Left lung (tissue), 10 donors: Measurements from ENCODE around the gene KMT2C. TPM values are rescaled to one million over a fixed set of nuclear protein-coding genes. Genes with fewer than 3 reads are reported as not detected.
A peak's percentile ranks its signal among the peaks of the same experiment; 100 is the strongest.

Experiments
- ATAC-seq: fragments of 200-7000 bp; cut with Tn5 transposase; one replicate; pipeline ENCODE4 v1.9.1; 2020; ENCODE audit warnings: moderate library complexity
- DNase-seq, 4 donors: peaks; one replicate each; pipeline ENCODE4 v3.0.0-alpha.2; 2013 to 2020
- H3K27ac ChIP-seq, 2 donors: fragments of 200-600 bp; sonication (generic) in 1 of 2; one replicate each; pipeline versions ENCODE4 v1.5.0 to v1.8.0; 2020 to 2021
- H3K27me3 ChIP-seq, 2 donors: fragments of 200-600 bp; sonication (generic) in 1 of 2; one replicate each; pipeline versions ENCODE4 v1.5.0 to v1.8.0; 2020 to 2021
- H3K36me3 ChIP-seq, 2 donors: fragments of 200-600 bp; sonication (generic) in 1 of 2; one replicate each; pipeline versions ENCODE4 v1.5.0 to v1.8.0; 2020 to 2021
- H3K4me1 ChIP-seq, 2 donors: fragments of 200-600 bp; one replicate each; pipeline ENCODE4 v1.8.0; 2021
- H3K4me3 ChIP-seq, 2 donors: fragments of 200-600 bp; sonication (generic) in 1 of 2; one replicate each; pipeline versions ENCODE4 v1.5.0 to v1.8.0; 2020 to 2021; ENCODE audit warnings: mild to moderate bottlenecking in 1 of 2
- H3K9me3 ChIP-seq, 2 donors: fragments of 200-600 bp; sonication (generic) in 1 of 2; one replicate each; pipeline versions ENCODE4 v1.5.0 to v1.8.0; 2020 to 2021
- intact Hi-C, 2 donors: fragments of 100-400 bp; cut with DNase I; formaldehyde crosslinking; loops; one replicate each; pipeline versions ENCODE4 v1.11.2 to v1.14.2; 2022
- polyA plus RNA-seq, 6 donors: library from polyadenylated mRNA; unstranded; fragments of 120-200 nt; gene quantifications; one replicate each; pipeline ENCODE4 v1.2.1, GENCODE V29; 2013; ENCODE audit not compliant: insufficient read length in 6 of 6
- total RNA-seq, 2 donors: library from RNA; stranded (reverse); fragmentation: NEBNext Ultra II Directional; extraction: Animal tissue kit (Norgen Biotek cat#: 25700); gene quantifications; one replicate each; pipeline ENCODE4 v1.2.1, GENCODE V29; 2021
- TF ChIP-seq, protein P1 (sequence below), 2 donors: fragments of 200-600 bp; sonication (generic) in 1 of 2; IDR thresholded peaks; one replicate each; pipeline versions ENCODE4 v1.5.0 to v1.8.0; 2021; ENCODE audit warnings: antibody characterized with exemption in 2 of 2
- donor health status: DM: no; HTN: yes; CAD: no.
- donor health status: DM: no; HTN: no; CAD: no.

The KMT2C gene
- total and polyA plus RNA-seq, 8 donors: 36.4 to 91.4 (median 42.1) TPM

DNA sequence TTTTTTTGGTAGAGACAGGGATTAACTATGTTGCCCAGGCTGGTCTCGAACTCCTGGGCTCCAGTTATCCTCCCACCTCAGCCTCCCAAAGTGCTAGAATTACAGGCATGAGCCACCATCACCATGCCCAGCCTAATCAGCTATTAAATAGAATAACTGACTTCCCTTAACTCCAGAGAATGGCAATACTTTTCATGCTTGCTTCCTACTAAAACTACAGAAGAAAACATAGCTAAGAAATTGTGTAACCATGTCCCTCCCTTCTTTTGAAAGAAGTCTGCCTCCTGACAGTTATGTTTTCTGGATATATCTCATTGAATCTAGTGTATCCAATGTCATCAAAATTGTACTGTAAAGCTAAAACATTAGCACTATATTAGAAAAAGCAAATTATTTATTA, 95.6 kb downstream of the KMT2C start:
- TF ChIP-seq, protein P1, sequence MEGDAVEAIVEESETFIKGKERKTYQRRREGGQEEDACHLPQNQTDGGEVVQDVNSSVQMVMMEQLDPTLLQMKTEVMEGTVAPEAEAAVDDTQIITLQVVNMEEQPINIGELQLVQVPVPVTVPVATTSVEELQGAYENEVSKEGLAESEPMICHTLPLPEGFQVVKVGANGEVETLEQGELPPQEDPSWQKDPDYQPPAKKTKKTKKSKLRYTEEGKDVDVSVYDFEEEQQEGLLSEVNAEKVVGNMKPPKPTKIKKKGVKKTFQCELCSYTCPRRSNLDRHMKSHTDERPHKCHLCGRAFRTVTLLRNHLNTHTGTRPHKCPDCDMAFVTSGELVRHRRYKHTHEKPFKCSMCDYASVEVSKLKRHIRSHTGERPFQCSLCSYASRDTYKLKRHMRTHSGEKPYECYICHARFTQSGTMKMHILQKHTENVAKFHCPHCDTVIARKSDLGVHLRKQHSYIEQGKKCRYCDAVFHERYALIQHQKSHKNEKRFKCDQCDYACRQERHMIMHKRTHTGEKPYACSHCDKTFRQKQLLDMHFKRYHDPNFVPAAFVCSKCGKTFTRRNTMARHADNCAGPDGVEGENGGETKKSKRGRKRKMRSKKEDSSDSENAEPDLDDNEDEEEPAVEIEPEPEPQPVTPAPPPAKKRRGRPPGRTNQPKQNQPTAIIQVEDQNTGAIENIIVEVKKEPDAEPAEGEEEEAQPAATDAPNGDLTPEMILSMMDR (IDR thresholded peaks at IDR 0.05): no peak
- no peak for ATAC-seq
- Histone ChIP-seq H3K4me1 (peaks cover 10 to 50% of the 10 kb centered on the region in 2 donors), H3K4me3 (no peak overlapping the region), H3K9me3 (no peaks in the 10 kb centered on the region), H3K27me3 (no peaks in the 10 kb centered on the region), H3K27ac (no peak overlapping the region), H3K36me3 (no peaks in the 10 kb centered on the region)
- intact Hi-C loops: no loop called here
- no peak for DNase-seq

GRCh38 chr7:152338561-152338960, 97.2 kb downstream of the KMT2C start:
- Histone ChIP-seq H3K9me3 (no peaks in the 10 kb centered on the region), H3K27ac (no peak overlapping the region), H3K27me3 (no peaks in the 10 kb centered on the region), H3K4me1 (peaks cover 10 to 63% of the 10 kb centered on the region in 2 donors), H3K36me3 (no peaks in the 10 kb centered on the region), H3K4me3 (no peak overlapping the region)
- intact Hi-C loops: no loop called here
- DNase-seq (peak in 2 of 4 donors; percentile 17 to 39), ATAC-seq (no peak)
- TF ChIP-seq, protein P1 (IDR thresholded peaks at IDR 0.05): no peak

- peaks cover 10 to 63% of the 10 kb centered on the region in 2 donors for H3K4me1 ChIP-seq
- no peaks in the 10 kb centered on the region for H3K27me3 ChIP-seq
- peak; percentile 83 for ATAC-seq
- peak in 1 of 4 donors; percentile 17 for DNase-seq
- H3K27ac ChIP-seq: no peak overlapping the region
- TF ChIP-seq, protein P1 (IDR thresholded peaks at IDR 0.05): peak; percentile 34 to 48
- no peak overlapping the region for H3K4me3 ChIP-seq
- H3K36me3 ChIP-seq: no peaks in the 10 kb centered on the region
- intact Hi-C loops: no loop called here
- H3K9me3 ChIP-seq: no peaks in the 10 kb centered on the region
Observed at GRCh38 chr7:152336754-152337368, 98.9 kb downstream of the KMT2C start.

GRCh38 chr7:152335900-152336571, 99.8 kb downstream of the KMT2C start:
- TF ChIP-seq, protein P1 (IDR thresholded peaks at IDR 0.05): no peak
- intact Hi-C loops: no loop called here
- Histone ChIP-seq H3K27me3 (no peaks in the 10 kb centered on the region), H3K4me3 (peak overlapping the region in 1 of 2 donors; percentile 7), H3K27ac (peak overlapping the region in 1 of 2 donors; percentile 59), H3K9me3 (no peaks in the 10 kb centered on the region), H3K4me1 (peaks cover 9 to 56% of the 10 kb centered on the region in 2 donors), H3K36me3 (no peaks in the 10 kb centered on the region)
- ATAC-seq (peak; percentile 38), DNase-seq (no peak)

DNA sequence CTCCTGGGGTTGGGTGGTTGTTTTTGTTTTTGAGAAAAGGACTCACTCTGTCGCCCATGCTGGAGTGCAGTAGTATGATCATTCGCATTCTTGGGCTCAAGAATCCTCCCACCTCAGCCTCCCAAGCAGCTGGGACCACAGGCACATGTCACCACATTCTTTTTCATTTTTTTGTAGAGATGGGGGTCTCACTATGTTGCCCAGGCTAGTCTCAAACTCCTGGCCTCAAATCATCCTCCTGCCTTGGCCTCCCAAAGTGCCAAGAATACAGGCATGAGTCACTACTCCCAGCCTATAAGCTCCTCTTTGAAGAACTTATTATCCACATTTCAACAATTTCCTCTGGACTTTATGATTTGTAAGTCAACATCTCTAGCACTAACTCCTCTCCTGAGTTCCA, 102.7 kb downstream of the KMT2C start:
- TF ChIP-seq, protein P1 (IDR thresholded peaks at IDR 0.05): no peak
- Histone ChIP-seq H3K36me3 (peaks cover 0 to 16% of the 10 kb centered on the region in 2 donors), H3K27ac (no peak overlapping the region), H3K27me3 (no peaks in the 10 kb centered on the region), H3K9me3 (no peaks in the 10 kb centered on the region), H3K4me3 (no peak overlapping the region), H3K4me1 (peaks cover 5 to 40% of the 10 kb centered on the region in 2 donors)
- ATAC-seq (no peak), DNase-seq (no peak)
- intact Hi-C loops: no loop called here
